C4-2B (cell line): ENCODE data around the gene RYK.
"Not testable (repeated sequence)": the region's sequence is repeated elsewhere in the genome, so short reads cannot be mapped to it uniquely, and the experiment has no call there.

Experiments
- H3K27ac ChIP-seq: fragments of 450-650 bp; 2 replicates; pipeline ENCODE4 v1.5.1; 2017
- CTCF ChIP-seq: fragments of 450-650 bp; conservative IDR thresholded peaks from 2 replicates; pipeline ENCODE4 v1.5.1; 2017; ENCODE audit warnings: mild to moderate bottlenecking
- ZFX ChIP-seq: fragments of 450-650 bp; IDR thresholded peaks from 2 replicates; pipeline ENCODE4 v1.6.1; 2017

The RYK gene

GRCh38 chr3:134276086-134276485 is 25.4 kb upstream of the RYK start:
- TF ChIP-seq ZFX (no peak), CTCF (no peak)
- H3K27ac ChIP-seq: no peak overlapping the region

GRCh38 chr3:134275110-134275509 is 24.5 kb upstream of the RYK start:
- H3K27ac ChIP-seq: not testable (repeated sequence)

DNA sequence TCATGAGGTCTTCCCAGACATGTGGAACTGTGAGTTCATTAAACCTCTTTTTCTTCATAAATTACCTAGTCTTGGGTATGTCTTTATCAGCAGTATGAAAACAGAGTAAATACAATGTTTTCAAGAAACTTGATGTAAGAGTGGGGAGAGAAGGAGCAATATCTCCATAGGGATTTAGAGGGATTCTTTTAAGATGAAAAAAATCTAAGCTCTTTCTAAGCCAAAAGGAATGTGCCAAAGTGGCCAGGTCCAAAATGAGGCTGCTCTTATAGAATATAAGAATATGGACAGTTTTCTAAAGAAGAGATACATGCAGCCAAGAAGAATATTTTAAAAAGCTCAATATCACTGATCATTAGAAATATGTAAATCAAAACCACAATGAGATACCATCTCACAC is 23.9 kb upstream of the RYK start:
- TF ChIP-seq ZFX: no peak
- no peak for TF ChIP-seq CTCF

GRCh38 chr3:134267996-134268395 is 17.3 kb upstream of the RYK start:
- TF ChIP-seq ZFX (no peak), CTCF (no peak)
- no peak overlapping the region for H3K27ac ChIP-seq

More for the DNA sequence above, 23.9 kb upstream of the RYK start:
- no peak overlapping the region for H3K27ac ChIP-seq

- TF ChIP-seq ZFX (no peak), CTCF (no peak)
- no peak overlapping the region for H3K27ac ChIP-seq
Observed at GRCh38 chr3:134260987-134261386, 10.3 kb upstream of the RYK start.

DNA sequence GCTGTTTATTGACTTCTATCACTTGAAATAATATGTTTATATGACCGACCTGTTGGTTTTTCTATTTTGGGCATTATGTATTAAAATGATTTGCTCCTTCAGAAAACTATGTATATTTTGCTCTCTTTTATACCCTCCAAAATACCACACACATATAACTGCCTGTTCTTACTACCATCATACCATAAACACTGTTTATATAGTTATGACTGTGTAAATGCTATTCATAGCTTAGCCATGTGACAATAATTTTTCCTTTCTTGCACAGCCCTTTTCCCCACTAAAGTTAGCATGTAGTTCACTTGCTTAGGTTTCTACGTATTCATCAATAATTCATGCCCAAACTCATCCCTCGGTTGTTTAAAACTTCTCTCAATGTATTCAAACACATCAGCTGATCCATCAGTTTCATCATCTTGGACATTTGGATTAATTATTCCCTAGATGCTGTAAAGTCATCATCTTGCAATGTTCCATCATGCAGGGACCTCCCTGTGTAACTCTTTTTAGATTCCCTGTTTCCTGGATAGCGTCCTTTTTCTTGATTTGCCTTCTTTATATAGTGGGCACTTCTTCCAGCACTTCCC is 8.2 kb upstream of the RYK start:
- H3K27ac ChIP-seq: no peak overlapping the region
- no peak for TF ChIP-seq ZFX

- no peak overlapping the region for H3K27ac ChIP-seq
- no peak for TF ChIP-seq ZFX
- TF ChIP-seq CTCF: no peak
Observed at GRCh38 chr3:134255404-134255803, 4.7 kb upstream of the RYK start.

DNA sequence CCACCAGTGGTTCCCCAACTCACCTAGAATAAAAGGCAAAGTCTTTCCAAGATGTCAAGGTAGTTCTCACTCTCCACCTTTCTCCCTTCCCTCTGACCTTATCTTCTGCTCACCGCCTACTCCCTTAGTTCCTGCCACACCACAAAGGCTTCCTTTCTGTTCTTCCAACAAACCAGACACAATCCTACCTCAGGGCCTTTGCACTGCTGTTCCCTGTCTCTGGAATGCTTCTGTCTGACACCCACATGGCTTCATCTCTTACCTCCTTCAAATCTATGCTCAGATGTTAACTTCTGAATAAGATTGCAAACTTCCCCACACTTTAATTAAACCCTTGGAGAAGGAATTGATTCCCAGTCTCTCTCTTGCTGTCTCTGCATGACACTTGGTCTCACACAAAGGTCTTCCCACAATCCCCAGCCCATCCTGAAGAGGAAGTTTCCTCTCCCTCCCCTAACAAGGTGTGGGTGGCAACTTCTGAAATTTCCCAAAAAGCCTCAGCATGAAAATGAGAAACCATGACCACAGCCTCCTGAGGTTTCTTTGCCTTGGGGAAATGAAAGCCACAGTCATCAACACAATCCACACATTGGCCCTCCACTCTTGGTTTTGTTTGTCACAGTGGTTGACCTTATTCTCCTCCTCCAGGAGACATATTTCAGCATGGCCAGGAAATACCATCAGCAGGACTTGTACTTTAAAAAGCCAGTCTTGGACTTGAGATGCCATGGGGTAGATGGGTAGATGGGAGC is 3.0 kb upstream of the RYK start:
- H3K27ac ChIP-seq: no peak overlapping the region
- TF ChIP-seq ZFX: no peak

DNA sequence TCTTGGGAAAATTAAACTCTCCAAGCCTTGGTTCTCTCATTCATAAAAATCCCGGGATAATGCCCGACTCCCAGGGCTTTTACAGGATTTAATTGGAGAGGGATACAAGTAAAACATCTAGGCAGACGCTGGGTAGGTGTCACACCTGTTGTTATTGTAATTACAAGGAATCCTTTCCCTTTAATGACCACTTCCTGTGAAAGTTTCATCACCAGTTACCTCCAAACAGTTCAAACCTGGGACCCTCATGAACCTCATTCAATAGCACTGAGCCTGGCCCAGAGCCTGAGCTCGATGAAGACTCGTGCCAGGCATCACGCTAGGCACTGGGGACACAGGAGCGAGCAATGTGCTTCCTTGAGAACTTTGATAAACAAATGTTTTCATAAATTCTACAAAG is 2.1 kb upstream of the RYK start:
- TF ChIP-seq CTCF: no peak
- no peak for TF ChIP-seq ZFX
- no peak overlapping the region for H3K27ac ChIP-seq
